ENCODE data around the gene NXPH1.

- no peak for TF ChIP-seq CTCF (IDR thresholded peaks at IDR 0.05)
- no peak for TF ChIP-seq POLR2A (IDR thresholded peaks at IDR 0.05)
- no peak for TF ChIP-seq POLR2AphosphoS5 (IDR thresholded peaks at IDR 0.05)
Measured at GRCh38 chr7:8387551-8388256, 45.7 kb upstream of the NXPH1 start.
